IMR-90 (cell line): Measurements from ENCODE around the gene MALSU1. TPM values are rescaled to one million over a fixed set of nuclear protein-coding genes. Genes with fewer than 3 reads are reported as not detected.

Source experiments
- ATAC-seq: fragments of 200-7000 bp; cut with Tn5 transposase; 2 replicates; pipeline ENCODE4 v1.9.1; 2020; ENCODE audit warnings: low read depth, mild to moderate bottlenecking, moderate library complexity
- BruUV-seq: library from RNA; stranded (reverse); fragments of 400-500 nt; replicated peaks from 2 replicates; lab custom pipeline; 2021; lab: Mats Ljungman, UMichigan
- CTCF ChIA-PET: fragments of 300-600 bp; formaldehyde crosslinking; extraction: SDS; loops from one replicate; lab custom pipeline; 2021; ENCODE audit warnings: antibody characterized with exemption; lab: Yijun Ruan, JAX
- POLR2A ChIA-PET: fragments of 300-600 bp; sonication (Branson Sonifier 250); formaldehyde crosslinking; loops from one replicate; lab custom pipeline; 2022; ENCODE audit warnings: antibody characterized with exemption; ENCODE audit not compliant: unreplicated experiment; lab: Charles Lee
- DNase-seq: peaks from one replicate; pipeline ENCODE4 v3.0.0; 2013
- H2AFZ ChIP-seq: replicated peaks from 2 replicates; pipeline ENCODE3; 2013; ENCODE audit warnings: low read length, mild to moderate bottlenecking; ENCODE audit not compliant: poor library complexity
- H2AK5ac ChIP-seq: 2 replicates; pipeline ENCODE4 v1.6.1; 2013; ENCODE audit warnings: low read depth, low read length, inconsistent platforms
- H2AK9ac ChIP-seq: replicated peaks from 2 replicates; pipeline ENCODE3; 2013; ENCODE audit warnings: mild to moderate bottlenecking, low read depth, low read length, moderate library complexity; ENCODE audit not compliant: poor library complexity
- H2BK120ac ChIP-seq: 2 replicates; pipeline ENCODE4 v1.6.1; 2013; ENCODE audit warnings: low read depth, low read length, inconsistent platforms
- H2BK15ac ChIP-seq: 3 replicates; pipeline ENCODE4 v1.6.1; 2013; ENCODE audit warnings: low read depth, low read length, inconsistent platforms
- H2BK20ac ChIP-seq: 2 replicates; pipeline ENCODE4 v1.6.1; 2013; ENCODE audit warnings: low read depth, mild to moderate bottlenecking, inconsistent platforms, low read length, moderate library complexity
- H2BK5ac ChIP-seq: 2 replicates; pipeline ENCODE4 v1.6.1; 2013; ENCODE audit warnings: mild to moderate bottlenecking, low read depth, low read length, inconsistent platforms; ENCODE audit not compliant: poor library complexity, severe bottlenecking
- H3K14ac ChIP-seq: replicated peaks from 2 replicates; pipeline ENCODE4 v1.6.1; 2013; ENCODE audit warnings: low read depth, low read length, inconsistent platforms
- H3K18ac ChIP-seq: 2 replicates; pipeline ENCODE4 v1.6.1; 2013; ENCODE audit warnings: low read depth, low read length, control low read depth
- H3K23ac ChIP-seq: 2 replicates; pipeline ENCODE4 v1.6.1; 2013; ENCODE audit warnings: low read depth, low read length, inconsistent platforms
- H3K27ac ChIP-seq: 2 replicates; pipeline ENCODE4 v1.5.1; 2013; ENCODE audit warnings: mild to moderate bottlenecking, control low read depth, low read length; ENCODE audit not compliant: insufficient read depth
- H3K27me3 ChIP-seq: 2 replicates; pipeline ENCODE4 v1.6.1; 2013; ENCODE audit warnings: low read length; ENCODE audit not compliant: control insufficient read depth, insufficient read depth
- H3K36me3 ChIP-seq: 2 replicates; pipeline ENCODE4 v1.6.1; 2013; ENCODE audit warnings: low read length, mixed read lengths; ENCODE audit not compliant: control insufficient read depth, insufficient read depth
- H3K4ac ChIP-seq: 2 replicates; pipeline ENCODE4 v1.6.1; 2013; ENCODE audit warnings: low read depth, low read length, inconsistent platforms
- H3K4me1 ChIP-seq: 2 replicates; pipeline ENCODE4 v1.6.1; 2013; ENCODE audit warnings: low read length, mixed read lengths; ENCODE audit not compliant: control insufficient read depth, insufficient read depth
- H3K4me2 ChIP-seq: 2 replicates; pipeline ENCODE4 v1.6.1; 2013; ENCODE audit warnings: low read depth, mild to moderate bottlenecking, control low read depth, low read length, moderate library complexity
- H3K4me3 ChIP-seq: 2 replicates; pipeline ENCODE4 v1.5.1; 2013; ENCODE audit warnings: low read depth, mild to moderate bottlenecking, control low read depth, low read length, moderate library complexity; ENCODE audit not compliant: insufficient read depth
- H3K56ac ChIP-seq: 2 replicates; pipeline ENCODE4 v1.6.1; 2013; ENCODE audit warnings: low read length, inconsistent platforms; ENCODE audit not compliant: insufficient read depth; ENCODE audit errors: extremely low read depth
- H3K79me1 ChIP-seq, 2 experiments: 2 replicates each; pipeline ENCODE4 v1.6.1; 2013; ENCODE audit warnings: low read length in 2 of 2, inconsistent platforms in 1 of 2, low read depth in 1 of 2
- H3K9ac ChIP-seq: 2 replicates; pipeline ENCODE4 v1.6.1; 2013; ENCODE audit warnings: low read depth, low read length, control low read depth
- H3K9me1 ChIP-seq: 2 replicates; pipeline ENCODE4 v1.6.1; 2013; ENCODE audit warnings: low read length, inconsistent platforms; ENCODE audit not compliant: insufficient read depth
- H3K9me3 ChIP-seq: 2 replicates; pipeline ENCODE4 v1.6.1; 2013; ENCODE audit warnings: low read length; ENCODE audit not compliant: control insufficient read depth, insufficient read depth
- H4K20me1 ChIP-seq: 2 replicates; pipeline ENCODE4 v1.6.1; 2013; ENCODE audit warnings: low read length, inconsistent platforms; ENCODE audit not compliant: insufficient read depth
- H4K5ac ChIP-seq: 2 replicates; pipeline ENCODE4 v1.6.1; 2013; ENCODE audit warnings: mild to moderate bottlenecking, low read depth, low read length, control low read depth
- H4K8ac ChIP-seq, 2 experiments: 2 replicates each; pipeline ENCODE4 v1.6.1; 2013; ENCODE audit warnings: low read depth in 2 of 2, low read length in 2 of 2, control low read depth in 1 of 2, inconsistent platforms in 1 of 2
- H4K91ac ChIP-seq: 2 replicates; pipeline ENCODE4 v1.6.1; 2013; ENCODE audit warnings: low read depth, low read length, inconsistent platforms; ENCODE audit not compliant: insufficient read depth
- BHLHE40 ChIP-seq: fragments of 150-350 bp; IDR thresholded peaks from 2 replicates; pipeline ENCODE4 v1.6.1; 2016; ENCODE audit warnings: mild to moderate bottlenecking, low read depth, low read length
- CEBPB ChIP-seq: IDR thresholded peaks from 2 replicates; pipeline ENCODE4 v1.6.1; 2012; ENCODE audit warnings: low read depth, low read length, improper control_type of control experiment
- CHD1 ChIP-seq: IDR thresholded peaks from 2 replicates; pipeline ENCODE4 v1.6.1; 2012; ENCODE audit warnings: low read depth, low read length, improper control_type of control experiment
- CTCF ChIP-seq: conservative IDR thresholded peaks from 2 replicates; pipeline ENCODE4 v1.5.1; 2012; ENCODE audit warnings: mild to moderate bottlenecking, low read depth, low read length, improper control_type of control experiment
- FOS ChIP-seq: fragments of 150-350 bp; IDR thresholded peaks from 2 replicates; pipeline ENCODE4 v1.6.1; 2016; ENCODE audit warnings: low read depth, low read length
- MAZ ChIP-seq: IDR thresholded peaks from 2 replicates; pipeline ENCODE4 v1.6.1; 2012; ENCODE audit warnings: low read depth, mild to moderate bottlenecking, low read length, improper control_type of control experiment, moderate library complexity, borderline replicate concordance
- MXI1 ChIP-seq: IDR thresholded peaks from 2 replicates; pipeline ENCODE4 v1.6.1; 2012; ENCODE audit warnings: low read depth, mild to moderate bottlenecking, low read length, moderate library complexity, borderline replicate concordance
- POLR2A ChIP-seq: IDR thresholded peaks from 2 replicates; pipeline ENCODE4 v1.6.1; 2012; ENCODE audit warnings: mild to moderate bottlenecking, low read depth, low read length
- RCOR1 ChIP-seq: IDR thresholded peaks from 2 replicates; pipeline ENCODE4 v1.6.1; 2012; ENCODE audit warnings: mild to moderate bottlenecking, low read length, improper control_type of control experiment; ENCODE audit not compliant: insufficient replicate concordance
- RFX5 ChIP-seq: IDR thresholded peaks from 2 replicates; pipeline ENCODE4 v1.8.0; 2012; ENCODE audit warnings: low read depth, mild to moderate bottlenecking, low read length, moderate library complexity
- SMC3 ChIP-seq: fragments of 150-350 bp; IDR thresholded peaks from 2 replicates; pipeline ENCODE4 v1.6.1; 2016; ENCODE audit warnings: low read depth, mild to moderate bottlenecking, antibody characterized with exemption, low read length, moderate library complexity
- USF2 ChIP-seq: fragments of 150-350 bp; IDR thresholded peaks from 2 replicates; pipeline ENCODE4 v1.6.1; 2017; ENCODE audit warnings: mild to moderate bottlenecking, antibody characterized with exemption, low read length, low read depth
- WGBS, 2 experiments: methylation state at CpG; one replicate each; pipeline versions ENCODE4 v1.1.5 to v1.1.7; 2013; ENCODE audit warnings: missing lambda C conversion rate in 2 of 2; ENCODE audit not compliant: insufficient read length in 1 of 2; ENCODE audit errors: extremely low coverage in 2 of 2; 5-methylcytosine and 5-hydroxymethylcytosine counted together
- dilution Hi-C: fragments of 300-500 bp; cut with HindIII; formaldehyde crosslinking; loops from one replicate; pipeline ENCODE4 v1.14.3; 2018; ENCODE audit warnings: low sequenced_read_pairs; ENCODE audit not compliant: unreplicated experiment
- in situ Hi-C: fragments of 300-500 bp; cut with MboI; formaldehyde crosslinking; loops from 3 replicates; pipeline ENCODE4 v1.14.3; 2019; ENCODE audit warnings: low sequenced_read_pairs, inconsistent platforms, mixed read lengths
- intact Hi-C: fragments of 100-400 bp; cut with micrococcal nuclease; formaldehyde crosslinking; loops from 2 replicates; pipeline ENCODE4 v1.10.0; 2022
- polyA plus RNA-seq, 3 experiments: library from polyadenylated mRNA; depleted of rRNA; stranded (reverse); fragments of >200 nt; gene quantifications; 2 replicates each; pipeline ENCODE4 v1.2.3, GENCODE V29; 2012; ENCODE audit warnings: low replicate concordance in 1 of 3
- total RNA-seq: library from RNA; depleted of rRNA; stranded (reverse); fragments of >200 nt; gene quantifications from 2 replicates; pipeline ENCODE4 v1.2.3, GENCODE V29; 2012

Gene MALSU1
- total and polyA plus RNA-seq, 2 of the 4 experiments (the other 2 are of a cell fraction): 30.5 to 36.0 TPM

GRCh38 chr7:23249486-23249885 is 49.7 kb upstream of the MALSU1 start (continued):
- TF ChIP-seq CTCF (no peak), MXI1 (no peak), FOS (no peak), CHD1 (no peak)

GRCh38 chr7:23254051-23254681 is 45.0 kb upstream of the MALSU1 start:
- Histone ChIP-seq H4K20me1 (no peaks in the 10 kb centered on the region), H3K9ac (no peak overlapping the region), H3K4me3 (no peak overlapping the region), H2BK15ac (no peak overlapping the region), H3K27ac (no peak overlapping the region), H3K23ac (no peak overlapping the region), H3K27me3 (peaks cover 36% of the 10 kb centered on the region), H3K56ac (no peak overlapping the region), H3K4ac (no peak overlapping the region), H4K8ac (no peak overlapping the region), H3K79me1 (no peaks in the 10 kb centered on the region), H2AFZ (no peak overlapping the region), H3K4me2 (no peak overlapping the region), H2AK5ac (no peak overlapping the region), H3K9me1 (no peaks in the 10 kb centered on the region), H3K14ac (no peak overlapping the region), H4K5ac (no peak overlapping the region), H4K91ac (no peak overlapping the region), H2BK120ac (no peak overlapping the region), H2BK20ac (no peak overlapping the region), H3K4me1 (no peaks in the 10 kb centered on the region), H2AK9ac (no peak overlapping the region), H3K36me3 (no peaks in the 10 kb centered on the region), H2BK5ac (no peak overlapping the region), H3K18ac (no peak overlapping the region), H3K9me3 (peaks cover 5% of the 10 kb centered on the region)
- BruUV-seq: no TSS peak
- WGBS, 2 experiments: no CpG with 5 or more reads among the region's 7 CpGs
- in situ Hi-C loops: no loop called here
- DNase-seq: no peak
- peak; percentile 72 for ATAC-seq
- ChIA-PET POLR2A (no interaction called here), CTCF (no interaction called here)
- dilution Hi-C loops: no loop called here
- intact Hi-C loops: no loop called here
- TF ChIP-seq BHLHE40: no peak
- TF ChIP-seq POLR2A: no peak
- no peak for TF ChIP-seq CTCF
- no peak for TF ChIP-seq MAZ
- TF ChIP-seq USF2: no peak
- TF ChIP-seq RCOR1: no peak
- TF ChIP-seq SMC3: no peak
- TF ChIP-seq RFX5: no peak
- no peak for TF ChIP-seq CHD1
- no peak for TF ChIP-seq CEBPB
